ENCODE measurements around the gene MTUS2.
"Not testable (repeated sequence)": the region's sequence is repeated elsewhere in the genome, so short reads cannot be mapped to it uniquely, and the experiment has no call there.

MTUS2 gene

GRCh38 chr13:29156136-29156535 is 336.0 kb downstream of the MTUS2 start:
- DNase-seq (ENCODE audit: low read depth in 4 of 4, low spot score in 1 of 4), result no peak

DNA sequence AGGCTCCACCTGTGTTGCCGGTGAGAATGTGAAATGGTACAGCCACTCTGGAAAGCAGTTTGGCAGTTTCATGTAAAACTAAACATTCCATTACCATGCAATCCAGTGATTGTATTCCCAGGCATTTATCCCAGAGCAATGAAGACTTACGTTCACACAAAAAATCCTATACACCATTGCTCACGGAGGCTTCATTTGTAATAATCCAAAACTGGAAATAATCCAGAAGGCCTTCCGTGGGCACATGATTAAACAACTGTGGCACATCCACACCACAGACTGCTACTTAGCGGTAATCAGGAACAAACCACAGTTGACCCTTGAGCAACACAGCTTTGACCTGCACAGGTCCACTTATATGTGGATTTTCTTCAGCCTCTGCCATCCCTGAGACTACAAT is 339.7 kb downstream of the MTUS2 start:
- DNase-seq (ENCODE audit: low read depth in 4 of 4, low spot score in 1 of 4), result no peak

DNA sequence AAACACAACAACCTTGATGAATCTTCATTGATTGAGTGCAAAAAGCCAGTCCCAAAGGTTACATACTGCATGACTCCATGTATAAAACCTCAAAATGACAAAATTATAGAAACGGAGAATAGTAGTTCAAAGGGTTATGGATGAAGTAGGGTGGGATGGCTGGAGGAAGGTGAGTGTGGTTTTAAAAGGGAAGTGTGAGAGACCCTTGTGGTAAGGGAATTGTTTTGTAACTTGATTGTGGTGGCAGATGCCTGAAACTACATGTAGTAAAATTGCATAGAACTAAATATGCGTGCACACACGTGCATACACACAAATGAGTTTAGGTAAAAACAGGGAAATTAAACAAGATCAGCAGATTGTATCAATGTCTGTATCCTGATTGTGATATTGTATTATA is 340.7 kb downstream of the MTUS2 start:
- DNase-seq (ENCODE audit: low read depth in 4 of 4, low spot score in 1 of 4), result no peak

- DNase-seq (ENCODE audit: low read depth in 4 of 4, low spot score in 1 of 4), result no peak
Observed at GRCh38 chr13:29161676-29162075, 341.5 kb downstream of the MTUS2 start.

- DNase-seq (ENCODE audit: low read depth in 4 of 4, low spot score in 1 of 4), result no peak
Observed at GRCh38 chr13:29162638-29163235, 342.6 kb downstream of the MTUS2 start.

DNA sequence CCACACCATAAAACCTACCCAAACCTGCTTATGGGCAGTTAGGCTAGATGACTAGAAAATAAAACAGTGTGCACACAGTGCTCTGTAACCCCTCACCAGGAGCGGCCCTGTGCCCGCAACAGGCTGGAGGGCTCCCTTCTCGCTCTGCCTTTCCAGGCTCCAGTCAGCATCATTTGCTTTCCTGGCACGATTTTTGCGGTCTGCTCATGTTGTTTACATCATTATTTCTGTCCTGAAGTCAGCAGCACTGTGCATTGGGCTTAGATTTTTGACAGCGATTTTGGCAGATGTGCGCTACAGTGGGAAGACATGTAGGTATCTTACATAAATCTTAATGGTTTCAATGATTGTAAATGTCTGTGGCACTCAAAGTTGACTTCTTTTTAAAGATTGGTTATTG is 344.0 kb downstream of the MTUS2 start:
- no peak for DNase-seq (ENCODE audit: low read depth in 4 of 4, low spot score in 1 of 4)

- no peak for DNase-seq (ENCODE audit: low read depth in 4 of 4, low spot score in 1 of 4)
Observed at GRCh38 chr13:29165216-29165615, 345.1 kb downstream of the MTUS2 start.

DNA sequence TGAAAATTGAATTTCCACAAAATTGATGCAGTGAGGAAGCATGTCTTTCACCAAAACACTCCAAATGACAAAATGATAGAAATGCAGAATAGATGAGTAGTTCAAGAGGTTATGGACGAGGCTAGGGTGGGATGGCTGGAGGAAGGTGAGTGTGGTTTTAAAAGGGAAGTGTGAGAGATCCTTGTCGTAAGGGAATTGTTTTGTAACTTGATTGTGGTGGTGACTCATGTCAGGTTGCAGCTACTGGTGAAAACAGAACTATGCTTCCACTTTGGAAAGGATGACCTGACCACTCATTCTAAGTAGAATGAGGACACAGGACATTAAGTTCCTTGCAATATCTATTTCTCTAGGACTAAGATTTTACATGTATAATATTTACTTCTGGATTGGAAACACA is 345.7 kb downstream of the MTUS2 start:
- no peak for DNase-seq (ENCODE audit: low read depth in 4 of 4, low spot score in 1 of 4)

DNA sequence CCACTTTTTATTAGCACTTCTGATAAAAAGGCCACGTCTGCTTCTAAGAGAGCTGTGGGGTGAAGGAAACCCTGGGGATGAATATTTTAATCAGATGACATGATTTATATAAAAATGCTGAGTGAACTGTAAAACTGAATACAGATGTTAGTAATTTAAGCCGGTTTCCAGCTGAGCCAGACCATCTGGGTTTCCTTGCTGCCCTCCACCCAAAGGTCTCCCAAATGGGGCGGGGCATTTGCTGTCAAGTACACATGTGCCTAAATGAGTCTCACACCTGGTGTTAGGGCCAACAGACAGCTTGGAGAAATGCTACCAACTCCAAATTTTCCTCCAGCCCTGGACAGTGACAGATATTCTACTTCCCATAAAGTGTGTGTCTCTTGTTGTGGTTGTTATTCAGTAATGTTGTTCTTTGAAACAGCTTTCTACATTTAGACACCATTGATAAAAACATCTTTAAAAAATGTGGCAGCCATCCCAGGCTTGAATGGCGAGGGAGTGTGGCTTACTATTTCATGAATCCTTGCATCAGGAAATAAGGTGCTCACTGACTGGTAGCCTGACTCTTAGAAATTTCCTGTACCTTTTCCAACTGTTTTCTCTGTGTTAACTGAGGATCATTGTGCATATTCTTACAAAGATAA is 350.4 kb downstream of the MTUS2 start:
- no peak for DNase-seq (ENCODE audit: low read depth in 4 of 4, low spot score in 1 of 4)

GRCh38 chr13:29171244-29171643 is 351.1 kb downstream of the MTUS2 start:
- DNase-seq (ENCODE audit: low read depth in 4 of 4, low spot score in 1 of 4), result no peak

DNA sequence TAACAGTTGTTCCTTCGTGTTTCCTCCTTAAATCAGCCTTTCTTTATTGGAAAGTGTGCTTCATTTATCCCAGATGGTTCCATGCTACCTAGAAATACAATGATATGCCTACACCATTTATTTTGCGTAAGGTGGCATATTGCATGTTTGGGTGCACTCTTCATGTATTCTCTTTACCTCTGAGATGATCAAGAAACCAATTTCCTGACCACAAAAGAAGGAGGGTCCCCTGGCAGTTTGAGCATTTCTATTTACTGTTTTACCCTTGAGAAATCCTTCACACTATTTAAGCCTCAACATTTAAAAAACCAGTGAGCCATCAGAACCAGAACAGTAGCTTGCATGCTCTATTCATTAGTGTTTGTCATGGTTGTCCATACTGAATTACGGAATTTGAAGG is 354.0 kb downstream of the MTUS2 start:
- DNase-seq (ENCODE audit: low read depth in 4 of 4, low spot score in 1 of 4), result no peak

- no peak for DNase-seq (ENCODE audit: low read depth in 4 of 4, low spot score in 1 of 4)
Observed at GRCh38 chr13:29175250-29175873, 355.2 kb downstream of the MTUS2 start.

GRCh38 chr13:29180055-29180454 is 359.9 kb downstream of the MTUS2 start:
- no peak for DNase-seq (ENCODE audit: low read depth in 4 of 4, low spot score in 1 of 4)

GRCh38 chr13:29182216-29182615 is 362.1 kb downstream of the MTUS2 start:
- no peak for DNase-seq (ENCODE audit: low read depth in 4 of 4, low spot score in 1 of 4)

GRCh38 chr13:29185926-29186325 is 365.8 kb downstream of the MTUS2 start:
- DNase-seq (ENCODE audit: low read depth in 4 of 4, low spot score in 1 of 4), result no peak

DNA sequence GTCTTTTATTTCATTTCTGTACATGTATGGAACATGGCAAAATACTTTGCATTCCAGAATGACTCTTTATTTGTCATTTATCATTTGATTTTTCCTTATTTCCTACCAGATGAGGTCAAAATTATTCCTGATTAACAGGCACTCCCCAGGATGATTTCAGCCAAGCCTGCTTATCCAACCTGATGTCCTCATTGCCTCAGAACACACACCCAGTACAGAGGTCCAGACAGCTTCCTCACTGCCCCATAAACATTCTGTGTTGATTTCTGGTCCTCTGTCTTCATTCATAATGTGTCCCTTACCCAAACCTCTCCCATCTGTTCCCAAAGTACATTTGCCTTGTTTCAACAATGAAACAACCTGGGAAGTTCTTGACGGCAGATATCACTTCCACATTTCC is 367.4 kb downstream of the MTUS2 start:
- DNase-seq (ENCODE audit: low read depth in 4 of 4, low spot score in 1 of 4), result no peak

GRCh38 chr13:29190298-29190697 is 370.2 kb downstream of the MTUS2 start:
- DNase-seq (ENCODE audit: low read depth in 4 of 4, low spot score in 1 of 4), result no peak

GRCh38 chr13:29193083-29193482 is 372.9 kb downstream of the MTUS2 start:
- no peak for DNase-seq (ENCODE audit: low read depth in 4 of 4, low spot score in 1 of 4)

- no peak for DNase-seq (ENCODE audit: low read depth in 4 of 4, low spot score in 1 of 4)
Observed at GRCh38 chr13:29195456-29195855, 375.3 kb downstream of the MTUS2 start.

GRCh38 chr13:29196409-29197074 is 376.4 kb downstream of the MTUS2 start:
- DNase-seq (ENCODE audit: low read depth in 4 of 4, low spot score in 1 of 4), result no peak

- DNase-seq (ENCODE audit: low read depth in 4 of 4, low spot score in 1 of 4), result not testable (repeated sequence)
Observed at GRCh38 chr13:29202753-29203152, 382.6 kb downstream of the MTUS2 start.

GRCh38 chr13:29204651-29205050 is 384.5 kb downstream of the MTUS2 start:
- DNase-seq (ENCODE audit: low read depth in 4 of 4, low spot score in 1 of 4), result no peak

All from stimulated activated CD4-positive, alpha-beta T cell treated with anti-CD3 and anti-CD28 coated beads, Interleukin-1b, Interleukin-23, amount 100 ng/mL, for 24 hours (primary cell).